ENCODE data around the gene RPS6KA2.

The RPS6KA2 gene

DNA sequence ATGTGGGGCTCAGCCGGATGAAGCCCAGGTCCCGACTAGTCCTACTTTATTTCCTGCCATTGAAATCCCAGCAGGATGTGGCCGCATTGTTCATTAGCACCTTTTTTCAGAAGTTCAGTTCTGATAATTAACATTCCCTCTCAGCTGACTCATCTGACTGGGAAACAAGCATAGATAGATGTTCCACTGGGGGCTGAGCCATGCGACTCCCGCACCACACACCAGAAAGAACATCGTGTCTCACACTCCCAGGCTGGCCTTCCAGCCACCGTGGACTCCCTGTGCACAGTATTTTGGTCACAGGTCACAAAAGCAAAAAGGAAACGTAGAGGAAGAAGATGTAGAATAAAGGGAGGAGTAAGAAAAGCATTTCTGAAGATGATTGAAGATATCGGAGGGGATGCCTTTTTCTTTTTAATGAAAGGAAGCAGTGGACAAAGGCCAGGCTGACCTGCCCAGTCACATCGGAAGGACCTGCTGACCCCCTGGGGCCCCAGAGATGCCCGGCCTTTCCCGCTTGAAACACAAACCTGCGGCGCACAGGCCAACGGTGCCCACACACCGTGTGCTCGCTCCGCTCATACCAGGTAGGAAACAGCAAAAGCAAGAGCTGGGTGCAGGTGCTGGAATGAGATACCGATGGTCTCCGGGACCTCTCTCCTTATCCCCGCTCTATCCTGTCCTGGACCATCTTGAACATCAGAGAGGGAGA is 11.8 kb downstream of the RPS6KA2 start:
- DNase-seq (ENCODE audit: low read depth): no peak

DNA sequence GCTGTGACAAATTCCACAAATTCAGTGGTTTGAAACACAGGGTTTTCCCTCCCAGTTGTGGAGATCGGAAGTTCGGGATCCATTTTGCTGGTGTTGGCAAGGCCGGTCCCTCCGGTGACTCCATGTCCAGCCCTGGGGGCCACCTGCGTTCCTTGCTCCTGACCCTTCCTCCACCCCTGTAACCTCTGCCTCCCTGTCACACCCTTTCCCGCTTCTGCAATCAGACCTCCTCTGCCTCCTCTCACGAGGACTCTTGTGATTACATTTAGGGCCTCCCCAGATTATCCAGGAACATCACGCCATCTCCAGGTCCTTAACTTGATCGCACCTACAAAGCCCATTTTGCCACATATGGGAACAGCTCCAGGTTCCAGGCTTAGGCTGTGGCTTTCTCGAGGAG is 12.5 kb downstream of the RPS6KA2 start:
- no peak for DNase-seq (ENCODE audit: low read depth)

DNA sequence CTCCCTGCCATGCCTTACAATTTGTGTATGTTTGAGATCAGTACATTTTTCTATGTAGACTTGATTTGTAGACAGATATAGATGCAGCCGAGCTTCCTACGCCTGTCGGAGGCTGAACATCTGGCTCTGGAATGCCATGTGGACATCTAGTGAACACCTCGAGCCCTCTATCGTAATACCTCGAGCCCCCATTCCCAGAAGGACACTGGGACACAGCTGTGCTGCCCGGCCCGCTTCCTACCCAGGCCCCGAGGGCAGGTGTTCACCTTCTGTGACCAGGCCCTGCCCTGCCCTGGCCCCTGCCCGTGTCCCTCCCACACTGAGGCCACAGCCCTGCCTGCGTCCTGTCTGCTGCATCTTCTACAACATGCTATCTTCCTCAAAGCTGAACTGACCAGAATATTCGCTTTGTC is 12.9 kb downstream of the RPS6KA2 start:
- DNase-seq (ENCODE audit: low read depth): no peak

DNA sequence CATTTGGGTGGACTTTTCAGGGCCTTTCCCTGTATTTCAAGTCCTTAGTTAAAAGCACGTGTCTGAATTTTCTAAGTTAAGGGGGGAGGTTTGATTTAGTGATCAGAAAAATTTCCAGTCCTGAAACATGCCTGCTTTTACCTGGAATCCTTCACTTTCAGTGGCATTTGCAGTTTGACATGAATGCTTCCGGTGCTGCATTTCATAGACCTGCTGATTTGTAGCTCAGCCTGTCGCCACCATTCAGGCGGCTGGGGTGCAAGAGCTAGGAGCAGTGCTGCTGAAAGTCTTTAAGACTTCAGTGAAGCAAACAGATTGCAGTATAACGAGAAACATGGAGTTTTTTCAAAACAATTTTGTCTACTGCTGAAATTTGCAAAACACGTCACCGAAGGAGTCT is 14.0 kb downstream of the RPS6KA2 start:
- no peak for DNase-seq (ENCODE audit: low read depth)

DNA sequence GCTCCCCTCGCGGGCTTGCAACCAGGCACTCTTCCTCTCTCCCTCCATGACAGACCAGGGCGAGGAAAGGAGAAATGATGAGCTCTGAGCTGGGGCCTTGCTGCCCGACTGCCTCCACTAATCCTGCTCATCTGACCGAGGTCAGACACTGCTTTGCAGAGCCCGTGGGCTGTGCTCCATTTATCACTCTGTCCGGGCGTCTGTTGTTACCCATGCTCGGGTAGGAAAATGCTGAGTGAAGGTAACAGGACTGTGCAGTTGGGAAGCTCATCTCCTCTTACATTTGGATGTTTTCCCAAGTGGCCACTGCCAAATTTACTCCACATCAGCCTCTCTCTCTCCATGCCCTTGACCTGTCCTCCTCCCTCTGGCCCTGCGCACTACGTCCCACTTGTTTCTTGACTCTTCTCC is 14.6 kb downstream of the RPS6KA2 start:
- DNase-seq (ENCODE audit: low read depth): no peak

DNA sequence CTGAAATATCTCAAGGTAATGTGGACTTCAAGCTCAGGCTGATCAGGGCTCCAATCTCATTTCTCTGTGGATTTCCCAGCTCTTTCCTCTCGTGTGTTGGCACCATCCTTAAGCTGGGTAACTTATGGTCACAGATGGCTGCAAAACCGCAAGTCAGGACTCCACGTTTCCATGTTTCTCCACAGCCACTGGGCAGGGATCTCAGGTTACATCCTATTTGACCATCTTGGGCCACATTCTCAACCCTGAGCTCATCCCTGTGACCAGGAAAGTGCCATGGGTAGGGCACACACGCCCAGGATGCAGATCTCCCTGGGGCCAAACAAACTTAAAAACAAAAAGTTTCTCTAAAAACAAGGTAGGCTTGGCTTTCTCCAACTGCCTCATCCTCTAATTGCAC is 15.4 kb downstream of the RPS6KA2 start:
- DNase-seq (ENCODE audit: low read depth): no peak

DNA sequence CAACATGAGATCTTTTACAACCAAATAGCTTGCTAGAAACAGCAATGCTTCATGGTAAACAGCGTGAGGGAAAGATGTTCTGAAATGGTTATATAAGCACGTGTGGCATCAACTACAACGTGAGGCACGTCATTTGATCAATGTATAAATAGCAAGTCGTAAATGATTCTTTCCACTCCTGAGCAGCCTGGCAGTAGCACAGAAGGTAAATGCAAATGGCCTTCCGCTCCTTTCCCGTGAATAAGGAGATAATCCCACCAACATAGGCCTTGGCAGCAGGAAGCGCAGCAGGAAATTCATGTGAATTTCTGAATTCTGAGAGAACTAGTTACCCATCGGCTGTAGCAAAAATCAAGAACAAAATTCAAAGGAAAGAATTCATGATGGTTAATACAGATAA is 17.0 kb downstream of the RPS6KA2 start:
- DNase-seq (ENCODE audit: low read depth): no peak

DNA sequence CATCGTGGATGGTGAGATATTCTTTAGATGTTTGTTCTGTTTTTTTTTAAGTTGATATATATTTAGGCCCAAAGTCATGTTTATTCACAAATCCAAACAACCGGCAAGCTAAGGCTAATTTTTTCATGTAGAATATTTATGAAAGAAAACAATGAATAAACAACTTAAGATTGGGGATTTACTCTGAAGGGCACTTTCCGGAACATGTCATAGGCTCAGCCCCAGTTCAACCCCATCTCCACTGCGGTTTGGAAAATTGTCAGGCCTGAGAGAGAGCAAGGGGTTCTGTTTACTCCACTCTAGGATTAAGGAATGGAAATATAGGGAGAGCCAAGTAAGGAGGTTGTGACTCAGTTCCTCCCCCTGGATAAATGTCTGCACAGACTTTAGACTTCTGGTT is 18.3 kb downstream of the RPS6KA2 start:
- DNase-seq (ENCODE audit: low read depth): no peak

DNA sequence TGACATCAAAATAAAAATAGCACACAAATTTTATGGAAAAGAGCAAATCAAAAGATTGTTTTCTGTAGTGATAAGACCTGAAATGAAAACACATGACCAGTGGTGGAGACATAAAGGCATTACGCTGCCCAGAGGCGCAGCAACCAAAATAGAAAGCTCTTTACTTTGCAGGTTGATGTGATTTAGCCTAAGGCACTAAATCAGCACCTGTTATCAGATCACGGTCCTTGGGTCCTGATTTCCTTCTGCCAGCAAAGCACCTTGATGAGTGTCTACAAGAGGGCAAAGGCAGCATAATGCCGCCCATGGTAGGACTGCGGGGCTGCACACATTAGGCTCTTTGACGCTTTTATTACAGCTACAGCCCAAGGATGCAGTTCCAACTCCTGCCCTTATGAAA is 21.3 kb downstream of the RPS6KA2 start:
- DNase-seq (ENCODE audit: low read depth): no peak

DNA sequence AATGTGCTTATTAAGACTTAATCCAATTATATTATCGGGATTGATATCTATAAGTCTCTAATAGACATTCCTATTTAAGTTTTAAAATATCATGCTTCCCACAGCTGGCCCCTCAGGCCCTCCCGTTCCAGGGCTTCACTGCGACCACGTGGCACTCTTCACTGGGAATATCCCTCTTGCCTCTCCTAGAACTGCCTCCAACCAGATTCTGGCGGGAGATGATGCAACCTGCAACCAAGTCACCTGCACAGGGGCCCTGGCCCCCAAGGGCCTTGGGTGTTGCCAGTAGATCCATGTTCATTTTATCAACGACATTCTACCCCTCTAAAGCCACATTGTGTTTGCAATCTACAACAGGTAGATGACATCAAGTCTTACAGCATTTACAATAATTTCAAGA is 22.1 kb downstream of the RPS6KA2 start:
- no peak for DNase-seq (ENCODE audit: low read depth)

DNA sequence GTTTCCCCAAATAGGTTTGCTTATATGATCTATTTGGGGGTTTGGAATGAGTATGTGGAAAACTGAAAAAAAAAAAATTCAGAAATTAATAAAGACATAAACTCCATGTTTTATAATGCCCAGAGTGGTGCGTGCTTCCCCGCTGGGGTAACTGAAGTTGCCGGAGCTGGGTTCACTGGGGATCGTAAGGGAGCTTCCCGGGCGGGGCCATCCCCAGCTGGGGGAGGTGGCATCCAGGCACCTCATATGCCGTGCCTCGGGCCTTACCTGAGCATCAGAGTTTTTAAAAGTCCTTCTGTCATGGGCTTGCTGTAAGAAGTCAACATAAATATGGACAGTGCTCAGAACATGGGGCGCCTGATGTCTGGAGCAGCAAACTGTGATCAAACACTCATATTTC is 22.7 kb downstream of the RPS6KA2 start:
- no peak for DNase-seq (ENCODE audit: low read depth)

DNA sequence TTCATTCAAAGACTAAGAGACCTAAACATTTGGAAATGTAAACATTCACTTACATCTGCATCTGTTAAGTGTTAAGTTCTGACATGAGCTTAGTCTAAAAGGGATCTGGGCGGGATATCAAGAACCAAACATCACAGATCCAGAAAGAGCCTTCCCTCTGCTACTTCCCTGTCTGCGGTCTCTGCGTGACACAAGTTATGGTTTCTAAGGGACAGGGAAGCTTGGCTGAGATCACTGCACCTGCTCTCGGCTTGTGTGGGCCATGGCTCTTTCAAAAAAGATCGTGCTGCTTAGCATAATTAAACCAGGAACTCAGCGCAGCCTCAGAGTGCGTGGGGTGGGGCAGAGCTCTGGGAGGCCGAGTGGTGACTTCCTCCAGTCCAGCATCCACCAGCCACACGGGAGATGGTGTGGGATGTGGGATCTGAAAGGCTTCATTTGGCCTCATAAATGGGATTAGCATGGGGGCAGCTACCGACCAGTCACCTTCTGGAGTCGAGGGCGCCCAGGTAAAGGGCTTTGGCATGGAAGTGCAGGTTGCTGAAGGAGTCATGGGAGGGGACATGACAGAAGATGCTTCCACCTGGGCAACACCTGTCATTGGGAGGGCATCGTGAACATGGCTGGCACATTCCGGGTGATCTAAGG is 23.9 kb downstream of the RPS6KA2 start:
- DNase-seq (ENCODE audit: low read depth): no peak

DNA sequence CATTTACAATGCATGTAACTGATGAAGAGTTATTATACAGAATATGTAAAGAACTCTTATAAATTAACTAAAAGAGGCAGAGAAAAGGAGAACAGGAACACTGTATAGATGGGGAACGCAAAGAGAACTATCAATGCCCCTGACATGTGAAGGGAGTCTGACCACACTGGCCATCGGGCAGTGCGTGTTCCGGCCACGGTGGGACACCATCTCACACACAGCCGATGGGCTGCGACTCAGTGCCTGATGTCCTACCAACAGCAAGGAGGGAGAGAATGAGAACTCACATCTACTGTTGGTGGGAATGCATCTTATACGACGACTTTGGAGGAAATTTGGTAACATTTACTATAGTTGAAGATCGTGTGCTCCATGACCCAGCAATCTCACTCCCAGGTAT is 25.1 kb downstream of the RPS6KA2 start:
- DNase-seq (ENCODE audit: low read depth): no peak

DNA sequence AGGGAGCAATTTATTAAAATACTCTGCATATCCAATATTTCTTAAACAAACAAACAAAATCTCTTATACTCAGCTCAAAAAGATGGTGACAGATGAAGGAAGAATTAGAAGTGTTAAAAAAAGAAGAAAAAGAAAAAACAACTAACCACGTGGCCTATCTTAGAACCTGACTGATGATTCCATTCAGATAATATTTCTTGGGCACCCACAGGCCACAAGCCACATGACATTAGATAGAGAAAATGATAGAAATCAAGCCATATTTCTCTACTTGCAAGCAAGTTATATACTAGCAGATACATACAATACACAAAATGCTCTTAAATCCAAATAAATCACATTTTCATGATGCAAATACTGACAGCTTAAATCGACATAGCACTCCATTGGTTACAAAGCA is 26.1 kb downstream of the RPS6KA2 start:
- no peak for DNase-seq (ENCODE audit: low read depth)

DNA sequence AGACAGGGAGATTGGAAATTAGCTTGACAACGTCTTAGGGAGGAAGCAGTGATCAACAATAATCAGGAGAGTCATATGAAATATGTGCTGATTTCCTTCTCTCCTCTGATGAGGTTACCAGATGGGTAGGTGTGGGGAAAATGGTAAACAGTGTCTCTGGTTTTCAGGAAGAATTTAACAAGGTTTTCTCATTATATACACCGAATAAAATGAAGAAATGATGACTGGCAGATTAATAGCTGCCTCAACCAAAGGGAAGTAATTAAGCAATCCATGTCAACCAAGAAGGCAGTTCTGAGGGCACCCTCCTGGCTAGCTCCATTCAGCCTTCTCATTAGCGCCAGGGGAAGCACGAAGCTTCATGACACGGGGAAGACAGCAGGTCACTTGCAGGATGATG is 27.8 kb downstream of the RPS6KA2 start:
- no peak for DNase-seq (ENCODE audit: low read depth)

DNA sequence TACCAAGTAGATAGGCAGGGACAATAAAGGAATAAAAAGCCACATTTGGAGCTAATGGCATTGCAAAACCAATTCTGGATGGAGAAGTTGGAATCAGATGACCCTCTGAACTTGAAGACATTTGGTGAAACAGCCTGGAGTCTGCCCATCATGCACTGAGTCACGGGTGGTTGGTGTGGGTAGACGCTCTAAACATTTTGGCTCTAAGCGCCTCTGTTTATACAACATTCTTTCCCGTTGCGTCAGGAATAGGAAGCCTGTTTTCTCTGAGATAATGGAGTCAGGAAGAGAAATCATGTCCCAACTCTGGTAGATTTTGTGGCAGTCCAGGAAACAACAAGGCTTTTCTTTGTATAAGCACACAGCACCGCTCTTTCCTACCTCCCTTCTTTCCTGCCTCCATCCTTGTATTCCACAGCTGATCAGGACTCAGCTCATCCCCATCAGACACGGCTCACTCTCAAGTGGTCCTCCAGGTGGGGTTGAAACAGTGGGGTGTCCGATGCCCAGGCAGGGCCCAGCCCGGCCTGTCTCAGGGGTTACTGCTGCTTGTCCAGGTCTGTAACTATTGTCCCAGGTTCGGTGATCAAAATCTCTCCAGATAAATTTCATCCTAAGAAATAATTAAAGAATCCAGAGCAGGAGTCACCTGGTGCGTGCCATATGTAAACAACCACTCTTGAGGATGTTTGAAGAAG is 28.5 kb downstream of the RPS6KA2 start:
- DNase-seq (ENCODE audit: low read depth): no peak

DNA sequence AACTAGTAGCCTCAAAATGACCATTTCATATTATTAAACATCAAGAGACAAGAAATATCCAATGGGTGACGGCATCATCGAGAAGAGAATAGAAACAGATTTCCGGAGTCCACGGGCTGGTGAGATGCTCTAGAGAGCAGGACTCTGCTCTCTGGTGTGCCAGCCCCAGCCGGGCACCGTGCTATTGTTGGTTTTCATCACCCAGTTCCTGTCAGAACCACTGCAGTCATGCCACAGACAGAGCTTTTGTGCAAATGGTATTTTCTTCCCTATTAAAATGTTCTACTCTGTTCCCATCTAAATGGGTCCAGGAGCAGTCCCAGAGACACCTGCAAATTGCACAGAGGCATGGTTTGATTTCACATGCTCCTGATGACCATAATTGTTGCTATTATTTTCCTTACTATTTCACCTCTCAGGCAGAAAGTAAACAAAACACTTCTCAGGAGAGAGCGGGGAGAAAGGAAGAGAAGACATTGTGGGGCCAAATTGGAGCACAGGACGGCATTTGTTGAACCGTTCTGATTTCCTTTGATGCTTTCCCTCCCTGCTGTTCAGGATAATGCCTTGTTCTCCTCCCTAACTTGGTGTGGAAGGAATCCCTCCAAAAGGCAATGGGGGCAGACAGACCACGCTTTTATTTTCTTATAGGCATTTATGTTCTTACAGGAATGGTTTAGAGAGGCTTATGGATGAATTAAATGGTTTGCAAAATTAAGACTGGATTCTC is 29.2 kb downstream of the RPS6KA2 start:
- DNase-seq (ENCODE audit: low read depth): no peak

DNA sequence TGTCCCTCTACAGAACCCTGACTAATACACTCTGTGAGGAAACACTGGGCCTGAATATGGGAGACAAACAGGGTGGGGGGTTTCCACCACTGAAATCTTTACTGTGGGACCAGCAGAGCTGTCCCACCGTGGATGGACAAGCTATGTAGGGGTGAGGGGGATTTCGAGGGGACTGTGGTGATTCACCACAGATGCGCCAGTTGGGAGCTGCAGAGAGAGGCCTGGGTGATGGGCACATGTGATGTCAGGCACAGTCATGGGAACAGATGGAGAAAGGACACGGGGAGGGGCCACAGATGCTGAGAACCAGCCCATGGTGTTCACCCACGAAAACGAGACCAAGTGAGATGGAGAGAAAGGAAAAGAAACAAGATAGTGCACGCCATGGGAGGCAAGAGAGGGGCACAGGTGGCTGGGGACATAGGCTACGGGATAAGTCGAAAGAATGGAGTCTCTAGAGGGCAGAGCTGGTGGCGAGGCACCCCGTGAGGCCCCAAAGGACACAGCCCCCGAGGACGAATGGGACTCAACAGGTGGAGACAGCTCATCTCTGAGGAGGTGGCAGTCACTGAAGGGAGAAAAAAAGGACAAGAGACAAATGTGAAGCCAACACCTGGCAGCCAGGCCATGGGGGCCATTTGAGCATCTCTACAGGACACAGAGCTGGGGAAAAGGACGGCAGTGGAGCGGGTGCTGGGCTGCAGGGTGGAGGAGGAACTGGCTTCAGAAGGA is 30.1 kb downstream of the RPS6KA2 start:
- DNase-seq (ENCODE audit: low read depth): no peak

DNA sequence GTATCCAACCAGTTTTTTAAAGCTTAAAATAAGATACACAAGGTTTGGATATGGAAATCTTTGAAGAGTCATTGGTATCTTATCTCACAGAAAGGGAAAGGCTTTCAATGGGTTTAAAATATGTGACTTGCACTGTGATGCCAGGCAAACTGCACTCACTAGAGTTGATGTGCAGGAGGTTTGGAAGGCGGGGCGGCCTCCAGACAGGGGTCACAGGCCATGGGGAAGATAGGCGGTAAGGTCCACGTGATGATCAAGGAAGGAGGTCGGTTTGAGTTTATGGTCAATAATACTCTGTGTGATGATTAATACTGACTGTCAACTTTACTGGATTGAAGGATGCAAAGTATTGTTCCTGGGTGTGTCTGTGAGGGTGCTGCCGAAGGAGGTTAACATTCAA is 31.1 kb downstream of the RPS6KA2 start:
- DNase-seq (ENCODE audit: low read depth): no peak

DNA sequence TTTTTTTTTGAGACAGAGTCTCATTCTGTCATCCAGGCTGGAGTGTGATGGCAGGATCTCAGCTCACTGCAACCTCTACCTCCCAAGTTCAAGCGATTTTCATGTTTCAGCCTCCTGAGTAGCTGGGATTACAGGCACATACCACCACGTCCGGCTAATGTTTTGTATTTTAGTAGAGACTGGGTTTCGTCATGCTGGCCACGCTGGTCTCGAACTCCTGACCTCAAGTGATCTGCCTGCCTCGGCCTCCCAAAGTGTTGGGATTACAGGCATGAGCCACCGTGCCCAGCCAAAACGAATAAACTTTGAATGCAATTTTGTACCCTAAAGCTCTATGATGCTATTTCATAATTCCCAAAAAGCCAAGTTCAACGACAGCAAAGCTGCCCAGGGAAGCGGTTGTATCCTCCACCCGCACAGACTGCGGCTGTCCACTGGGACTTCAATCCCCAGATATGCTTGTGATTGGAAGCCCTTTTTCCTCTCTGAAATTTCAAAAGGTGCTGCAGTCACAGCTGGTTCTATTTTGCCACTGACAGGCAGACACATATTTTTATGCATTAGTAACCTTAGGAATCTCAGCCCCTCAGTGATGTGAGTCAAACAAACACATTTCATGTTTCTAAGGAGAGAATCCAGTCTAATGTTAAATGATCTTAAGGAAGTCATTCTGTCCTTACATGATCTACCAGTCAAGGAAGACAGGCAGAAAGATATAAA is 31.8 kb downstream of the RPS6KA2 start:
- no peak for DNase-seq (ENCODE audit: low read depth)

DNA sequence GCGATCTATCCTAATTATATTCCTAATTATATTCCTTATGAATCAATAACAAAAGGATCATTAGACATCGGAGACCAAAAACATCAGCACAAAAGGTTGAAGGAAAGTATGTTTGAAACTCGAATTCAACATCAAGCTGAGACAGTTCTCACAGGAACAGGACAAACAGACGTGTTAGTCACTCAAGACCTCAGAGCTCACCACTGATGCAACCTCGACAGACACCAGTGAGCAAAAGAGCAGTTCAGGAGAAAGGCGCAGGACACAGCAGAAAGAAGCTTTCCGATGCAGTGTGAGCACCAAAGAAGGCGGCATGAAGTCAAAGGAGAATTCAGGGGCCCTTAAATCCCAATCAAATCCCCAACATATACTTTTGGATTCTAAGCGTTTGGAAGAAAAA is 34.2 kb downstream of the RPS6KA2 start:
- no peak for DNase-seq (ENCODE audit: low read depth)

Data from stimulated activated CD8-positive, alpha-beta memory T cell treated with anti-CD3 and anti-CD28 coated beads, Interleukin-15, amount 100 ng/mL, for 1 hour (primary cell).